CD8-positive, alpha-beta memory T cell (primary cell): ENCODE results near the gene RBM15B. TPM values are rescaled to one million over a fixed set of nuclear protein-coding genes. Genes with fewer than 3 reads are reported as not detected.

ENCODE experiments used
- CTCF ChIA-PET: fragments of 350-600 bp; sonication (Branson Sonifier 250); formaldehyde crosslinking; loops from one replicate; lab custom pipeline; 2021; ENCODE audit warnings: antibody characterized with exemption; lab: Charles Lee
- POLR2A ChIA-PET: fragments of 350-600 bp; sonication (Branson Sonifier 250); formaldehyde crosslinking; loops from one replicate; lab custom pipeline; 2021; ENCODE audit warnings: antibody characterized with exemption; lab: Charles Lee
- DNase-seq, 5 donors: peaks; one replicate each; pipeline versions ENCODE4 v3.0.0 to v3.0.0-alpha.2; 2020 to 2022; ENCODE audit warnings: mixed read lengths in 1 of 5
- H3K27ac ChIP-seq: one replicate; pipeline ENCODE4 v1.7.0; 2013; ENCODE audit warnings: low read depth, mild to moderate bottlenecking, low read length, moderate library complexity
- H3K27me3 ChIP-seq: 2 replicates; pipeline ENCODE4 v1.7.0; 2013; ENCODE audit warnings: low read length, mild to moderate bottlenecking; ENCODE audit not compliant: insufficient read depth, poor library complexity, severe bottlenecking
- H3K36me3 ChIP-seq: 2 replicates; pipeline ENCODE4 v1.7.0; 2013; ENCODE audit warnings: mild to moderate bottlenecking, low read length, moderate library complexity; ENCODE audit not compliant: insufficient read depth
- H3K4me1 ChIP-seq: 2 replicates; pipeline ENCODE4 v1.7.0; 2013; ENCODE audit warnings: mild to moderate bottlenecking, low read length, moderate library complexity; ENCODE audit not compliant: insufficient read depth
- H3K4me3 ChIP-seq: 2 replicates; pipeline ENCODE4 v1.7.0; 2013; ENCODE audit warnings: mild to moderate bottlenecking, low read length
- H3K9me3 ChIP-seq: 2 replicates; pipeline ENCODE4 v1.7.0; 2013; ENCODE audit warnings: mild to moderate bottlenecking, low read length
- H3K27ac Mint-ChIP-seq, 8 donors: one replicate each; pipeline ENCODE4 v1.8.0; 2020 to 2021; ENCODE audit warnings: mixed read lengths in 8 of 8, mild to moderate bottlenecking in 6 of 8, inconsistent platforms in 3 of 8, moderate library complexity in 3 of 8
- H3K27me3 Mint-ChIP-seq, 2 donors: one replicate each; pipeline ENCODE4 v1.8.0; 2020 to 2021; ENCODE audit warnings: mixed read lengths in 2 of 2, mild to moderate bottlenecking in 1 of 2, moderate library complexity in 1 of 2
- H3K36me3 Mint-ChIP-seq, 3 donors: one replicate each; pipeline ENCODE4 v1.8.0; 2020 to 2021; ENCODE audit warnings: mixed read lengths in 3 of 3, inconsistent platforms in 1 of 3, mild to moderate bottlenecking in 1 of 3
- H3K4me1 Mint-ChIP-seq, 3 donors: one replicate each; pipeline ENCODE4 v1.8.0; 2020 to 2021; ENCODE audit warnings: mixed read lengths in 3 of 3, inconsistent platforms in 1 of 3, mild to moderate bottlenecking in 1 of 3
- H3K4me3 Mint-ChIP-seq, 7 donors: one replicate each; pipeline ENCODE4 v1.8.0; 2020 to 2021; ENCODE audit warnings: mixed read lengths in 7 of 7, mild to moderate bottlenecking in 6 of 7, moderate library complexity in 4 of 7, inconsistent platforms in 2 of 7
- H3K9me3 Mint-ChIP-seq, 5 donors: one replicate each; pipeline ENCODE4 v1.8.0; 2020 to 2022; ENCODE audit warnings: mixed read lengths in 5 of 5, mild to moderate bottlenecking in 3 of 5, moderate library complexity in 2 of 5, inconsistent platforms in 1 of 5
- polyA plus RNA-seq: library from polyadenylated mRNA; unstranded; fragments of 300-500 nt; fragmentation: Illumina TruSeq; gene quantifications from one replicate; pipeline ENCODE4 v1.2.3, GENCODE V29; 2021
- total RNA-seq, 2 experiments: library from RNA; stranded (reverse); gene quantifications; one replicate each; pipeline ENCODE4 v1.2.3, GENCODE V29; 2021

The RBM15B gene
- total and polyA plus RNA-seq, 3 experiments from 2014 or later: 26.7 to 47.8 (median 47.4) TPM

- POLR2A ChIA-PET: no interaction called here
- H3K9me3 Mint-ChIP-seq: no peaks in the 10 kb centered on the region
- Histone ChIP-seq H3K4me1 (peaks cover 6% of the 10 kb centered on the region), H3K9me3 (no peaks in the 10 kb centered on the region), H3K36me3 (peaks cover 26% of the 10 kb centered on the region), H3K27me3 (no peaks in the 10 kb centered on the region), H3K27ac (no peak overlapping the region), H3K4me3 (no peak overlapping the region)
- H3K27me3 Mint-ChIP-seq: no peaks in the 10 kb centered on the region
- H3K4me1 Mint-ChIP-seq: peaks cover 10 to 20% (median 14%) of the 10 kb centered on the region in 3 donors
- no peak for DNase-seq
- H3K36me3 Mint-ChIP-seq: peaks cover 0 to 81% (median 17%) of the 10 kb centered on the region in 3 donors
- CTCF ChIA-PET: interaction anchor here (1.5 kb wide), 1 partner anchor 12 kb away, joined by 6 read pairs; no protein-coding TSS in a partner anchor
- H3K4me3 Mint-ChIP-seq: no peak overlapping the region
- H3K27ac Mint-ChIP-seq: no peak overlapping the region
Measured at GRCh38 chr3:51401735-51402134, 10.7 kb downstream of the RBM15B start.

- CTCF ChIA-PET: no interaction called here
- peaks cover 0 to 83% (median 17%) of the 10 kb centered on the region in 3 donors for H3K36me3 Mint-ChIP-seq
- peak overlapping the region in 7 of 8 donors; percentile 37 to 81 (median 57) for H3K27ac Mint-ChIP-seq
- H3K36me3 ChIP-seq: peaks cover 17% of the 10 kb centered on the region
- H3K4me3 ChIP-seq: no peak overlapping the region
- POLR2A ChIA-PET: no interaction called here
- no peaks in the 10 kb centered on the region for H3K4me1 ChIP-seq
- no peak for DNase-seq
- H3K9me3 Mint-ChIP-seq: no peaks in the 10 kb centered on the region
- no peaks in the 10 kb centered on the region for H3K27me3 Mint-ChIP-seq
- H3K9me3 ChIP-seq: no peaks in the 10 kb centered on the region
- H3K4me3 Mint-ChIP-seq: no peak overlapping the region
- no peaks in the 10 kb centered on the region for H3K27me3 ChIP-seq
- H3K27ac ChIP-seq: no peak overlapping the region
- H3K4me1 Mint-ChIP-seq: peaks cover 8 to 14% (median 14%) of the 10 kb centered on the region in 3 donors
Measured at GRCh38 chr3:51403675-51404074, 12.6 kb downstream of the RBM15B start.

- no peaks in the 10 kb centered on the region for H3K9me3 ChIP-seq
- Mint-ChIP-seq H3K4me1 (peaks cover 11 to 23% (median 17%) of the 10 kb centered on the region in 3 donors), H3K27ac (peak overlapping the region in 4 of 8 donors; percentile 2 to 21 (median 14)), H3K36me3 (peaks cover 0 to 83% (median 22%) of the 10 kb centered on the region in 3 donors), H3K27me3 (no peaks in the 10 kb centered on the region), H3K4me3 (no peak overlapping the region), H3K9me3 (no peaks in the 10 kb centered on the region)
- peaks cover 32% of the 10 kb centered on the region for H3K36me3 ChIP-seq
- POLR2A ChIA-PET: interaction anchor here (0.6 kb wide), 1 partner anchor 435 kb away, joined by 3 read pairs; no protein-coding TSS in a partner anchor
- no peaks in the 10 kb centered on the region for H3K4me1 ChIP-seq
- H3K4me3 ChIP-seq: no peak overlapping the region
- no peak overlapping the region for H3K27ac ChIP-seq
- no peak for DNase-seq
- no peaks in the 10 kb centered on the region for H3K27me3 ChIP-seq
- CTCF ChIA-PET: interaction anchor here (1.0 kb wide), 1 partner anchor 13 kb away, joined by 3 read pairs; no protein-coding TSS in a partner anchor
Measured at GRCh38 chr3:51408021-51408420, 16.9 kb downstream of the RBM15B start.

DNA sequence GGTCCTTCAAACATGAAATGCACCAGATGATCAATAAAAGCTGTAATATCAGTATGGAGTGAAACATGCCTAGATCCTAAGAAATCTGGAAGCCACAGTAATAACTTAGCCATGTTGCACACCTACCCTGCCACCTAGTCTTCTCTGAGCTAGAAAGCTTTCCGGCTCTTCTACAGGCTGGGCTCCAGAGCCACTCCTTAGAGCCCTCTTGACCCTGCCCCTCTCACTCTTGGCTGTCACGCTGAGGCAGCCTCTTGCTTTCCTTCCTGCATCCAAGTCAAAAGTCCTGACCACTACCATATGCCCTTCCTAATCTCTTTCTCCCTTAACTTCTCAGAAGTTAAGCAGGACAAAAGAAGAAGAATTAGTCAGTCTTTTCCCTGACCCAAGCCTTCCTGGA, 17.7 kb downstream of the RBM15B start:
- Histone ChIP-seq H3K36me3 (peaks cover 35% of the 10 kb centered on the region), H3K9me3 (no peaks in the 10 kb centered on the region), H3K27me3 (no peaks in the 10 kb centered on the region), H3K4me1 (no peaks in the 10 kb centered on the region), H3K27ac (no peak overlapping the region), H3K4me3 (no peak overlapping the region)
- Mint-ChIP-seq H3K27ac (peak overlapping the region in 4 of 8 donors; percentile 10 to 36 (median 26)), H3K4me3 (no peak overlapping the region), H3K4me1 (peaks cover 9 to 17% (median 15%) of the 10 kb centered on the region in 3 donors), H3K36me3 (peaks cover 0 to 83% (median 20%) of the 10 kb centered on the region in 3 donors), H3K9me3 (no peaks in the 10 kb centered on the region), H3K27me3 (no peaks in the 10 kb centered on the region)
- no peak for DNase-seq
- ChIA-PET CTCF (no interaction called here), POLR2A (no interaction called here)

DNA sequence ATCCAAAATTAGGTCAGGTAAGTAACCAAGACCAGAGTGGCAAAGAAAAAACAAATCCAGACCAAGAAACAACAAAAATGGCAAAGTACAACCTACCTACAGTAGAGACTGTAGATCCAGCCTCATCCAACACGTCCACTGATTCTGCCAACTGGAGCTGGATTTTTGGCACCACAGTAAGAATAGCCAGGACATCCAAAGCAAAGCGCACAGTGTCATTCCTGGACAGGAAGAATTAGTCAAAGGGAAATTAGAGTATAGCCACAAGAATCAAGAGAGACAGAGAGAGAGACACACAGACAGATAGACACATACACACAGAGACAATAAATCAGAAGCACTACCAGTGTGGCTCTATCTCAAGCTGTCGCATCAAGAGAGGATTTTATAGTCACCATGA, 31.1 kb downstream of the RBM15B start:
- H3K4me3 ChIP-seq: no peak overlapping the region
- no peak overlapping the region for H3K27ac ChIP-seq
- Mint-ChIP-seq H3K27ac (peak overlapping the region in 4 of 8 donors; percentile 17 to 80 (median 58)), H3K4me1 (no peaks in the 10 kb centered on the region), H3K36me3 (peaks cover 6 to 68% (median 16%) of the 10 kb centered on the region in 3 donors), H3K4me3 (no peak overlapping the region), H3K9me3 (no peaks in the 10 kb centered on the region), H3K27me3 (no peaks in the 10 kb centered on the region)
- DNase-seq: no peak
- peaks cover 15% of the 10 kb centered on the region for H3K36me3 ChIP-seq
- CTCF ChIA-PET: no interaction called here
- H3K27me3 ChIP-seq: no peaks in the 10 kb centered on the region
- H3K9me3 ChIP-seq: no peaks in the 10 kb centered on the region
- POLR2A ChIA-PET: no interaction called here
- no peaks in the 10 kb centered on the region for H3K4me1 ChIP-seq

DNA sequence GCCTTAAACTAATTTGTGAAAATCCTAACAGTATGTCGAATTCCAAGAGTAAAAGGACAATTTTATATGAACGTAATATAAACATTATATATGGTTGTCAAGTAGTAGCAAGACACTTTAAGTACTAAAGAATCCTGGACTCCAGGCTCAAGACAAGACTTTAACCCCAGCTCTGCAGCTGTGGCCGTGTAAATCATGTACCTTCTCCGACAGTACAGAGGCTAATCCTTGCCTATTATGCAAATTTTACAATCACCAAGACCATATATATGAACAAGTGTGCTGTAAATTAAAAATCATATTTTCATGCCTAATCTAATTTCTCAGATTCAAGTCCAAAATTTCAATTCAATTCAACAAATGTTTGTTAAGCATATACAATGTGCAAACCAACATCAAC, 35.8 kb downstream of the RBM15B start:
- H3K27ac Mint-ChIP-seq: no peak overlapping the region

GRCh38 chr3:51429138-51429537, 38.1 kb downstream of the RBM15B start:
- Histone ChIP-seq H3K36me3 (peaks cover 38% of the 10 kb centered on the region), H3K4me1 (no peaks in the 10 kb centered on the region), H3K4me3 (no peak overlapping the region), H3K9me3 (no peaks in the 10 kb centered on the region), H3K27me3 (no peaks in the 10 kb centered on the region), H3K27ac (no peak overlapping the region)
- H3K9me3 Mint-ChIP-seq: no peaks in the 10 kb centered on the region
- no peak overlapping the region for H3K27ac Mint-ChIP-seq
- DNase-seq: no peak
- ChIA-PET CTCF (no interaction called here), POLR2A (interaction anchor here (1.2 kb wide), 1 partner anchor 9 kb away, joined by 3 read pairs; no protein-coding TSS in a partner anchor)
- no peak overlapping the region for H3K4me3 Mint-ChIP-seq
- H3K27me3 Mint-ChIP-seq: no peaks in the 10 kb centered on the region
- no peaks in the 10 kb centered on the region for H3K4me1 Mint-ChIP-seq
- peaks cover 0 to 70% (median 10%) of the 10 kb centered on the region in 3 donors for H3K36me3 Mint-ChIP-seq

More for the DNA sequence above, 35.8 kb downstream of the RBM15B start:
- POLR2A ChIA-PET: no interaction called here
- no peaks in the 10 kb centered on the region for H3K9me3 Mint-ChIP-seq
- no peaks in the 10 kb centered on the region for H3K27me3 Mint-ChIP-seq
- CTCF ChIA-PET: no interaction called here
- Histone ChIP-seq H3K27me3 (no peaks in the 10 kb centered on the region), H3K4me3 (no peak overlapping the region), H3K9me3 (no peaks in the 10 kb centered on the region), H3K27ac (no peak overlapping the region), H3K36me3 (peaks cover 34% of the 10 kb centered on the region), H3K4me1 (no peaks in the 10 kb centered on the region)
- peaks cover 4 to 67% (median 12%) of the 10 kb centered on the region in 3 donors for H3K36me3 Mint-ChIP-seq
- no peak for DNase-seq
- H3K4me1 Mint-ChIP-seq: no peaks in the 10 kb centered on the region
- no peak overlapping the region for H3K4me3 Mint-ChIP-seq

GRCh38 chr3:51434110-51434509, 43.0 kb downstream of the RBM15B start:
- H3K27me3 ChIP-seq: no peaks in the 10 kb centered on the region
- H3K27ac ChIP-seq: no peak overlapping the region
- no peak for DNase-seq
- H3K4me3 ChIP-seq: no peak overlapping the region
- peaks cover 25% of the 10 kb centered on the region for H3K36me3 ChIP-seq
- no peaks in the 10 kb centered on the region for H3K4me1 ChIP-seq
- POLR2A ChIA-PET: no interaction called here
- Mint-ChIP-seq H3K4me1 (peaks cover 8 to 10% (median 9%) of the 10 kb centered on the region in 3 donors), H3K27me3 (no peaks in the 10 kb centered on the region), H3K27ac (no peak overlapping the region), H3K36me3 (peaks cover 0 to 72% (median 14%) of the 10 kb centered on the region in 3 donors), H3K9me3 (no peaks in the 10 kb centered on the region), H3K4me3 (no peak overlapping the region)
- CTCF ChIA-PET: interaction anchor here (0.9 to 2.2 kb wide), 8 partner anchors 10 to 819 kb away, joined by 3 to 10 read pairs (median 4); partner anchors contain the start of gene MANF
- no peaks in the 10 kb centered on the region for H3K9me3 ChIP-seq
